Stimulated activated CD4-positive, alpha-beta T cell treated with anti-CD3 and anti-CD28 coated beads, Interleukin-4, amount 100 ng/mL, for 48 hours (primary cell): Measurements from ENCODE around the gene SLC9A8.
A peak's percentile ranks its signal among the peaks of the same experiment; 100 is the strongest.

Experiments used
- DNase-seq, 2 donors: peaks; one replicate each; pipeline ENCODE4 v3.0.0-alpha.2; 2020; ENCODE audit warnings: low read depth in 2 of 2

The SLC9A8 gene

DNA sequence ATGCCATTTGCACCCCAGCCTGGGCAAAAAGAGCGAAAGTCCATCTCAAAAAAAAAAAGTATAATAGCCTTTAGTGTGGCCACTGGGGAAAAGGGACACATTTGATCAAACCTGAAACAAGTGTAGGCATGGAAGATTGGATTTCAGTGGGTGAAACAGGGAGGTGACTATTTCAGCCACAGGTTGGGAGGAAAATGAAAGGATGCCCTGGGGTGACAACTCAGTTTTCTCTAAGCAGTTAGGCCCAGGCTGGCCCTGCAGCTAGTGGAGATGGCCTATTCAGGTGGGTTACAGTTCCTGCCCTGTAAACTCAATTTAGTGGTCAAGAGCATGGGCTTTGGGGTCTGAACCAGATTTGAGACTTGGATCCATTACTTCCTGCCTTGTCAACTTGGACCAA is 66.3 kb downstream of the SLC9A8 start:
- DNase-seq, result no peak

- DNase-seq, result no peak
Measured at GRCh38 chr20:49880177-49880576, 67.5 kb downstream of the SLC9A8 start.

GRCh38 chr20:49880724-49881445 is 68.3 kb downstream of the SLC9A8 start:
- DNase-seq, result no peak

- DNase-seq, result no peak
Measured at GRCh38 chr20:49882171-49882970, 69.7 kb downstream of the SLC9A8 start.

DNA sequence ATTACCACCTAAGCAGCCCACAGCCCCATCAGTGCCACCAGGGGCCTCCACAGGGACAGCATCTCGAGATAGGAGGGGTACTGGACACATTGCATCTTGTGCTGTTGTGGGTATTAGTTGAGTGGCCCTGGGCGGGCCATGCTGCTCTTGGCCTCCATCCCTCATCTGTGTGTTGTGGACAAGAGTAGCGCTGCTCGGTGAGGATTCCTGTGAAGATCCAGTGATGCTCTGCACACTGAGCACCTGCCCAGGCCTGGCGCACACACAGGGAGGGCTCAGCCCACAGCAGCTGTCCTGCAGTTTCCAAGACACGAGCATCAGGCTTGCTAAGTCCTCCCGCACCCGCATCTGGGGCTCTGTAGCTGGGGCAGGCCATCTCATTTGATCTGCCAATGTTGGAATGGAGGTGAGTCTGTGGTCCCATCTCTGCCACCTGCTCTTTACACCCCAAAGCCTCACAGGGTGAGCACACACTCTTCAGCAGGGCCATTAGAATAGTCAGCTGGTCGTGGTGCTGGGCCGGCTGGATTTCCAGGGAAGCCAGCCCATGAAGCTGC is 70.7 kb downstream of the SLC9A8 start:
- no peak for DNase-seq

DNA sequence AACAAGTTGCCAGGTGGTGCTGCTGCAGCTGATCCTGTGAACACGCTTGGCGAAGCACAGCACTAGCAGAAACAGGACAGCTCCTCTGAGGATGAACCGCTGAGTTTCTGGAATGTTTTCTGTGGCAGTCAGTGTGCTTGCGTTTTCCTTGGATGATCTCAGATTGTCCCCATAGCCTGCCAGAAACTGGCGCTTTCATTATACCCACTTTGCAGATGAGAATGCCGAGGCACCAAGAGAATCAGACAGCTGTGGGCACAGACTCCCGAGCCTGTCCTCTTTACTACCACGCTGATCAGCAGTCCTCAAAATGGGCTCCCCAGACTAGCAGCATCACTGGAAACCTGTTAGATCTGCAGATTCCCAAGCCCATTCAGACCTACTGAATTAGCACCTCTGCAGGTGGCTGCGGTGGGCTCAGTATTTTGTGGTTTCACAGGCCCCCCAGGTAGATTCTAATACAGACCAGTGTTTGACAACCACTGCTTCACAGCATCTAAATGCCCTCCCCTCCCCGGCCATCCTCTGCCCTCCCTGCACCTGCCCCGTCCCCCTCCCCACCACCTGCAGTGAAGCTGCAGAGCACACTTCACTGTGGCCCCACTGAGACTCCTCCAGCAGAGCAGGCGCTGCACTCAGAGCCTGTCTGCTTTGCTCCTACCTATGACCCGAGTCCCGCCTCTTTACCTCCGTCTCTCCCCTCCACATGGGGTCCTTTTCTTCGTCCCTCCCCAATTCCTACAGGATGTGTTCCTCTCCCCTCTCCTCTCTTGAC is 73.1 kb downstream of the SLC9A8 start:
- DNase-seq, result no peak

GRCh38 chr20:49886571-49887213 is 74.1 kb downstream of the SLC9A8 start:
- DNase-seq, result no peak

DNA sequence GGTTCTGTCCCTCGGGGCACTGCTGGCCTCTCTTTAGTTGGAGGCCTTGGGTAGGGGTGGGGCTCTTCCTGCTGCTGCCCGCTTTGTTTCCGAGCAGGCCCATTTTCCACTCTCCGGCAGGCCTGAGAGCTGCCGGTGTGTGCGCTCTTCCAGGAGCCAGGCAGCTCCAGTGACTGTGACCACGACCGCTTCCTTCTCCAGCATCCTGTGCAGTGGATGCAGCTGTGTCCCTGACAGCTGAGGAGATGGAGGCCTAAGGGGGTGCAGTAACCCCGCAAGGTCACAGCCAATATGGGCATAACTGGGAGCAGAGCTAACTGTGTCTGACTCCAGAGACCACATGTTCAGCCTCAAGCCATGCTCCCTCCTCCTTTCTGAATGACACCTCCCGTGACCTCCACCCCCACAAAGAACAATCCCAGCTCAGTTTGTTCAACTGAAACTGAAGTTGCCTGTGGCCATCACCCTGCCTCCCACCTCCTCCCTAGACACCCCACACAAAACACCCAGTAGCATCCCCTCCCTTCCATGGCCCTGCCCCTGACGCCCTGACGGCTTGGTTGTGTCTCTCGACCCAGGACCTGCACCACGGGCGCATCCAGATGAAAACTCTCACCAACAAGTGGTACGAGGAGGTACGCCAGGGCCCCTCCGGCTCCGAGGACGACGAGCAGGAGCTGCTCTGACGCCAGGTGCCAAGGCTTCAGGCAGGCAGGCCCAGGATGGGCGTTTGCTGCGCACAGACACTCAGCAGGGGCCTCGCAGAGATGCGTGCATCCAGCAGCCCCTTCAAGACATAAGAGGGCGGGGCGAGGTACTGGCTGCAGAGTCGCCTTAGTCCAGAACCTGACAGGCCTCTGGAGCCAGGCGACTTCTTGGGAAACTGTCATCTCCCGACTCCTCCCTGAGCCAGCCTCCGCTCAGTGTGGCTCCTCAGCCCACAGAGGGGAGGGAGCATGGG is 74.9 kb downstream of the SLC9A8 start:
- DNase-seq, result no peak

GRCh38 chr20:49888212-49889000 is 75.8 kb downstream of the SLC9A8 start:
- DNase-seq, result peak; percentile 23 to 47

- DNase-seq, result no peak
Measured at GRCh38 chr20:49889001-49889934, 76.6 kb downstream of the SLC9A8 start.

GRCh38 chr20:49889935-49890333 is 77.3 kb downstream of the SLC9A8 start:
- DNase-seq, result no peak

- no peak for DNase-seq
Measured at GRCh38 chr20:49890471-49891361, 78.1 kb downstream of the SLC9A8 start.

DNA sequence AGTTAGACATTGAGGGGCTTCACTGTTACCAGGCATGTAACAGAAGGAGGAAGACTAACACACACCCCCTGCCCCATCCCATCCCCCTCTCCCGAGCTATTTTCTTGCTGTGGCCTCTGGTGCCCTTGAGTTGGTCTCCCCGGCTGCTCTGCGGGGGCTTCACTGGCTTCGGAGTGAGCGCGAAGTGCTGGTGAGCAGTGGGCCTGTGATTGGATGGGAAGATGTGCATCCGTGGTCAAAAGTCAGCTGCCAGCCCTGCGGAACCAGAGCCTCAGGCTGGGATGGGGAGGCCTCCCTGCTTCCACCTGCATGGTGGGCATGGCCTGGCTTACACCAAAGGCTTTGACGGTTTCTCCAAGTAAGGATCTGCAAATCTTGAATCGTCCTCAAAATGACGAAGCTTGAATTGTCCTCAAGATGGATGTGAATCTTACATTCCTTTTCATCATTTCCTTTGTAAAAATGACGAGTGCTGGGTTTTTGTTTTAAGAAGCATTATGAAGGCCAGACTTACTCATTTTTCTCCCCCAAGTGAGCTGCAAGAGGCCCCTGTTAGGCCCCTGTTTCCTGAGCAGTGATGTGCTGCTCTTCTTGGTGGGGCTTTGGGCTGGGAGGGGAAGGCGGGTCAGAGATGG is 79.0 kb downstream of the SLC9A8 start:
- no peak for DNase-seq

- no peak for DNase-seq
Measured at GRCh38 chr20:49892260-49892659, 79.6 kb downstream of the SLC9A8 start.

GRCh38 chr20:49892817-49893216 is 80.2 kb downstream of the SLC9A8 start:
- no peak for DNase-seq

GRCh38 chr20:49893242-49894072 is 80.8 kb downstream of the SLC9A8 start:
- DNase-seq, result peak; percentile 38 to 56
